ENCODE measurements around the gene LRFN4. TPM values are rescaled to one million over a fixed set of nuclear protein-coding genes. Genes with fewer than 3 reads are reported as not detected.

LRFN4 gene
- total and polyA plus RNA-seq, 10 of the 15 experiments (the other 5 are each of a cell fraction or from before 2014, with no cell fraction given) = 0.03 to 43.8 (median 4.9) TPM

GRCh38 chr11:66906061-66906733, 49.3 kb downstream of the LRFN4 start (continued):
- TF ChIP-seq E2F8 (IDR thresholded peaks at IDR 0.05; ENCODE audit: low read depth, partially characterized antibody) (no peak), CREB1 (IDR thresholded peaks at IDR 0.05; ENCODE audit: low read depth) (no peak), REST (IDR thresholded peaks at IDR 0.05; ENCODE audit: low read depth, low read length) (no peak), HSF1 (IDR thresholded peaks at IDR 0.05; ENCODE audit: low read depth, low read length) (no peak), SUZ12 (IDR thresholded peaks at IDR 0.05; ENCODE audit: unreplicated experiment) (no peak), MTA2 (IDR thresholded peaks at IDR 0.05; ENCODE audit: low read depth) (no peak)
